HG03025 (cell line): ENCODE results near the gene NHEJ1.
"Not testable (repeated sequence)": the region's sequence is repeated elsewhere in the genome, so short reads cannot be mapped to it uniquely, and the experiment has no call there.

Source experiments
- ATAC-seq: cut with Tn5 transposase; IDR thresholded peaks from one replicate; pipeline ENCODE4 v1.9.1; 2021; ENCODE audit warnings: mild to moderate bottlenecking, moderate library complexity; ENCODE audit not compliant: unreplicated experiment, low FRiP score

NHEJ1 gene, protein sequence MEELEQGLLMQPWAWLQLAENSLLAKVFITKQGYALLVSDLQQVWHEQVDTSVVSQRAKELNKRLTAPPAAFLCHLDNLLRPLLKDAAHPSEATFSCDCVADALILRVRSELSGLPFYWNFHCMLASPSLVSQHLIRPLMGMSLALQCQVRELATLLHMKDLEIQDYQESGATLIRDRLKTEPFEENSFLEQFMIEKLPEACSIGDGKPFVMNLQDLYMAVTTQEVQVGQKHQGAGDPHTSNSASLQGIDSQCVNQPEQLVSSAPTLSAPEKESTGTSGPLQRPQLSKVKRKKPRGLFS

DNA sequence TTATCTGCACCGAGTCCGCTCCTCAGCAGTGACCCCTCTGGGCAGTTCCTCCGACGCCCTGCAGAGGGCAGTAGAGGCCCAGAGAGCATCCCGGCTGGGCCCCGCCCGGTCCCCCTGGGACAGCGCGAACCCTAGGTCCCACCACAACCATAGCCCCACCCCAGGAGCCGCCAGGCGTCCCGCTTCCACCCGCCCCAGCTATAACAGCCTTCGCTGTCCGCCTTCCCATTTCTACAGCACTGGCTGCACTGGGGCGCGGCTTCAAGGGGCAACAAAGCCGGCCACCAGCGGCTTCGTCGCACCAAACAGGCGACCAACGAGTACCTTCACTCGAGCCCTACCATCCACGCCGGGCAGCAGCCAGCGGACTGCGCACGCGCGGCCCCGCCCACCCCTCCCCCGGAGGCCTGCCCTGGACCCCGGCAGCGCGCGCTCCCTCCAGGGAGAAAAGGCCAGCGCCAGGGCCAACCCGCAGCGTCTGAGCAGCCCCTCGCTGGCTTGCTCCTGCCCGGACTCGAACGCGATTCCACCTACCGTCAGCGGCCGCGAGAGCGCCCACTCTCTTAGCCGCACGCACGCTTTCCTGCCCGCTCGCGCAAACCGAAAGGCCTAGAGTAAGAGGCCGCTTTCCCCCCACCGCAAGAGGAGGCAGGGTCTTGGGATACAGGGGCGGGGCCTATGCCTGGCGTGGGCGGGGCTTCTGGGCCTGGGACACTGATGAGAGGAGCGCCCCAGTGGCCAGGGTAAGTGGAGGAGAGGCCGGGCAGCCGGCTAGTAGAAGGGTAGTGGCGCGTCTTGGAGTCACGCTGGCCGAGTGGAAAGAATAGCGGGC is at the start of gene NHEJ1:
Gene NHEJ1, minus strand, starts transcription at position 630 of the 832 bp plus-strand sequence. CDS start 2,453 bp downstream, outside the sequence.
- peak; percentile 85 for ATAC-seq

DNA sequence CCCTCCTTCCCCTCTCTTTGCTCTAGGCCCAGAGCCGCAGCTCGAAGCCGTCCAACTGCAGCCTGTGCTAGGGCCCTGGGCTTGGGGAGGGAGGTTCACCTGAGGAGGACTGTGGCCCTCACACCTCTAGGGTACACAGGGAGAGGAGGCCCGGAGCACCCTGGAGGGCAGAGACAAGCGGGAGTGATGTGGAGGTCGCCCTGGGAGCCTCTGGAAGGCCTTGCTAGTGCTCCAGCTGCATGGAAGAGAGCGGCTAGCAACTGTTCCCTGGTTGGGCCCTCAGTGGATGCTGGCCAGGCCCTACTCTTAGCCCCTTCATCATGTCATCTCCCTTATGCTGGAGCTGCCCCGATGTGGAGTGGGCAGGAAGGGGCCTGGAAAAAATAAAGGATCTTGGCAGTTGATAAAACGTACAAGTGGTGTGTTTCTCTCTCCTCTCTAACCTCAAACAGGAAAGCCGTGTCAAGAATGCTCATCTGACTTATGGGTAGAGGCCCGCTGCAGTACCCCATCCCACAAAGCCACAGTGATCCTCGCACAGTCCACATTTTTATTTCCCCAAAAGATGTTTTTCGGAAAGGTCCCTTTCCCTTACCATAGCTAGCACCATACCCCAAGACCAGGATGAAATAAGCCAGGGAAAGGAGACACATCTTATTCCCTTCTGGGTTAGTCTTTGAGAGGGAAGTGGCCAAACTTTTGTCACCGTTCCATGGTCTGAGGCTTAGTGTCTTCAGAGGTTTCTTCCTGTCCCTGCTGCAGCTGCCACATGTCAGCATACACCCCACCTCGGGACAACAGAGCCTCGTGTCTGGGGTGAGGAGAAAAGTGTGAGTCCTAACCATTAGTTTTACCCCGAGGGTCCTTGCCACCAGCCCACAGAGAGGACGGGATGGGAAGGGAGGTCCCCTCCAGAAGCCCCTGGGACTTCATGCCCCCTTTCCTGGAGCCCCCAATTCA is 48.9 kb upstream of the NHEJ1 start:
- ATAC-seq = no peak

DNA sequence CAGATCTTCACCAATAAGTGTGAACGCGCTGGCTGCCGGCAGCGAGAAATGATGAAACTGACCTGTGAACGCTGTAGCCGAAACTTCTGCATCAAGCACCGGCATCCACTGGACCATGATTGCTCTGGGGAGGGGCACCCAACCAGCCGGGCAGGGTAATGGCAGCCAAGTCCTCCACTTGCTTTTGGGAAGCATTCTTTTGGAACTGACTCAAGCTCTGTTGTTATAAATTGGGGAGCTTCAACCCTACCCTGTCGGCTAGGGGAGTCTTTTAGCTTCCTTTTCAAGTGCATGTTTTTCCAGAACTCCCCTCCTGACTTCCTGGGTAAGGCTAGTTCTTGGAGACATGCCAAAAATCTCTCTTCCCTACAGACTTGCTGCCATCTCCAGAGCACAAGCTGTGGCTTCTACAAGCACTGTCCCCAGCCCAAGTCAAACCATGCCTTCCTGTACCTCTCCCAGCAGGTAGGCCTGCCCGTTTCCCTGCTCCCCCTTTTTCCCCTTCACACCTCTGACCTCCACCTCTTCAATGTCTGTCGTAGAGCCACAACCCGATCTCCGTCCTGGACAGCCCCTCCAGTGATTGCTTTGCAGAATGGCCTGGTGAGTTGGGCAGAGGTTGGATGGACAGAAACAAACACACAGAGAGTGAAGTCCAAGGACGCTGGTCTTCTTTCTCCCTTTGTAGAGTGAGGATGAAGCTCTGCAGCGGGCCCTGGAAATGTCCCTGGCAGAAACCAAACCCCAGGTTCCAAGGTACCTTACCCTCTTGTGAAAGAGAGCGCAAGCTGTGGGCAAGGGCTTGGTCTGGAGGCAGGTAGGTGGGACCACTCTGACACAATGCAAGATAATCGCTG is 47.5 kb upstream of the NHEJ1 start:
- no peak for ATAC-seq

DNA sequence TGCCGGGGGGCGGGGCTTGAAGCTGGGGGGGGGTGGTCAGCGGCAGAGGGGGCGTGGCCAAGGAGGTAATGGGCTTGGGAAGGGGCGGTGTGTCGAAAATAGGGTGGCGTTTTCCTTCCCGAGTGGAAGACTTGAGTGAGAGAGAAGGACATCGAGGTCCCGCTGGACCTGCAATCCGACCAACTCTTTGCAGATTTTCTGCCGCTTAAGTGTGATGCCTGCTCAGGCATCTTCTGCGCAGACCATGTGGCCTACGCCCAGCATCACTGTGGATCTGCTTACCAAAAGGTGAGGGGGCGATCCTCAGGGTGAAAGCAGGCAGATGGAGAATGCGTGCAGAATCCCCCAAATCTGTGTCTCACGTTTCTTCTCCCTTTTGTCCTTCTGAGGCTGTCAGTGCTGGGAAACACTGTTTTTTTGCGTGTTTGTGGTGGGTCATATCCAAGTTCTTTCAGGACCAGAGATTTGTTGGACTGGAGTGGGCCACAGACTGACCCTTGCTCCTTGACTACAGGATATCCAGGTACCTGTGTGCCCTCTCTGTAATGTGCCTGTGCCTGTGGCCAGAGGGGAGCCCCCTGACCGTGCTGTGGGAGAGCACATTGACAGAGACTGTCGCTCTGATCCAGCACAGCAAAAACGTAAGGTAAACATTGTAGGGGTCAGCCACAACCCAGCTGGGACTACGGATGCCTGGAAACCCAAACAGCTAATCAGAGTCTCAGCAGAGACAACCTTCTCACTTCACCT is 46.7 kb upstream of the NHEJ1 start:
- no peak for ATAC-seq

DNA sequence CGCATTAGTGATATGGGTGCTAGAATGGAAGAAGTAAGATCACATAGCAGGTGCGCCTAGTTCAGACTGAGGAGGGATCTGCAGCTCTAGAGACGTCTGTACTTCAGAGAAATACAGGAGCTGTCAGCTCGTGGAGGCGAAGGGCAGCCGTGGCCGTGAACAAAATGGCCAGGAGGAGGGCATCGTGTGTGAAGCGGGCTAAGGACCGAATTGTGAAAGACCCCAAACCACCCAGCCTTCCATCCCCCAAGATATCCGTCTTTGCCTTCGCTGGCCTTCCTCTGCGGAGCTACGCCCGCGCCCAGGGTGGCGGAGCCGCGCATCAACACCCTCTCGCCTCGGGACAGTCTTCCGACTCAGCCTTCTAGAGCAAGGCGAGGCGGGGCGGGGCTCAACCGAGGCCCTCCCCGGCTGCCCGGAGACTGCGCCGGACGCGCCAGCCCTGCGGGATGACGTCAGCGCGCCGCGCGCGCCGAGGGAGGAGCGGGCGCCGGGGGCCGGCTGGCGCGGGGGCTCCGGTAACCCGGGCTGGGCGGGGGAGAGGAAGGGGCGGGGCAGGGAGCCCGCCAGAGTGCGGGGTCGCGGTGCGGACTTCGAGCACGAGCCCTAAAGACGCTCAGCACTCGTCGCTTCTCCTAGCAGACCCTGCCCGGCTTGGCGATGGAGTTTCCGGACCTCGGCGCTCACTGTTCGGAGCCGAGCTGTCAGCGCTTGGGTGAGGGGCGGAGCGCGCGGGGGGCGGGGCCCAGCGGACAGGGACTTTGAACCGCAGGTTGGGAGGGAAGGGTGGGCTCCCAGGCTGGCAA is 45.9 kb upstream of the NHEJ1 start, which contains the start of gene ZFAND2B:
Gene ZFAND2B, plus strand, starts transcription at position 455 of the 806 bp plus-strand sequence. Its CDS starts 206 bp downstream, at position 661.
- ATAC-seq = peak; percentile 94

DNA sequence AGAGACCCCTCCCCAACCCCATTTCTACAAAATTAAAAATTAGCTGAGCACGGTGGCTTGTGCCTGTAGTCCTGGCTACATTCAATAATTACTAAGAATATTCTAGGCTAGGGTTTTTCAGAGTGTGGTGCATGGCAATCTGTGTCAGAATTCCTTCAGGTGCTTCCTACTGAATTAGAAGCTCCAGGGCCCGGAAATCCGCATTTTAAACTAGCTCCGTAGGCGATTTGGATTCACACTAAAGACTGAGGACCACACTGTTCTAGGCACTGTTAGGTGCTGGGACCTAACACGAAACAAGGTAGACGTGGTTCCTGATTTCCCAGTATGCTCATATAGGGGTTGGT is 45.3 kb upstream of the NHEJ1 start:
- ATAC-seq = no peak

DNA sequence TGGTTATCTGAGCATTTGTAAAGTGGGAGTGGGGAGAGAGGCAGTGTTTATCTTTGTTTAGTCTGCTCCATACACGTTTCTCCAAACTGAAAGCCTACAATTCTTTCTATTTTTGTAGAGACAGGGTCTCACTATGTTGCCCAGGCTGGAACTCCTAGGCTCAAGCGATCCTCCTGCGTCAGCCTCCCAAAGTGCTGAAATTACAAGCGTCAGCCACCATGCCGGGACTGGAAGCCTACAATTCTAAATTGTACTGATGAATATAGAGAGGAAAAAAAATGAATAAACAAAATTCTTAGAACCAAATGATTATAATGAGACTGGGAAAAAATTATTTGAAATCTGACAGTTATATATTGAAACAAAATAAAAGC is 44.5 kb upstream of the NHEJ1 start:
- no peak for ATAC-seq

DNA sequence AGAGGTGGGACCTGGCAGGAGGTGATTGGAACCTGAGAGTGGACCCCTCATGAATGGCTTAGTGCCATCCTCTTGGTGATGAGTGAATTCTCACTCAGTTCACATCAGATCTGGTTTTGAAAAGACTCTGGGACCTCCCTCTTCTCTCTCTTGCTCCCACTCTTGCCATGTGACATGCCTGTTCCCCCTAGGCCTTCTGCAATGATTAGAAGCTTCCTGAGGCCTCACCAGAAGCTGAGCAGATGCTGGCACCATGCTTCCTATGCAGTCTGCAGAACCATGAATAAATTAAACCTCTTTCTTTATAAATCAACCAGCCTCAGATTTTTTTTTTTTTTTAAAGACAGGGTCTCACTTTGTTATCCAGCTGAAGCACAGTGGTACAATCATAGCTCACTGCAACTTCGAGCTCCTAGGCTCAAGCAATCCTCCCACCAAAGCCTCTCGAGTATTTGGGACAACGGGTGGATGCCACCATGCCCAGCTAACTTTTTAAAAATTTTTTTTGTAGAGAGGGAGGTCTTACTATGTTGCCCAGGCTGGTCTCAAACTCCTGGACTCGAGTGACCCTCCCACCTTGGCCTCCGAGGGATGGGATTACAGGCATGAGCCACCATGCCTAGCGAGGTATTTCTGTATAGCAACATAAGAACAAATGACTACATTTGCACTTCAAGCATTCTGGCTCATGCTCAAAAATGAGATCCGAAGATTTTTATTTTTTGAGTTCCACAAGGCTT is 44.0 kb upstream of the NHEJ1 start:
- ATAC-seq = no peak

DNA sequence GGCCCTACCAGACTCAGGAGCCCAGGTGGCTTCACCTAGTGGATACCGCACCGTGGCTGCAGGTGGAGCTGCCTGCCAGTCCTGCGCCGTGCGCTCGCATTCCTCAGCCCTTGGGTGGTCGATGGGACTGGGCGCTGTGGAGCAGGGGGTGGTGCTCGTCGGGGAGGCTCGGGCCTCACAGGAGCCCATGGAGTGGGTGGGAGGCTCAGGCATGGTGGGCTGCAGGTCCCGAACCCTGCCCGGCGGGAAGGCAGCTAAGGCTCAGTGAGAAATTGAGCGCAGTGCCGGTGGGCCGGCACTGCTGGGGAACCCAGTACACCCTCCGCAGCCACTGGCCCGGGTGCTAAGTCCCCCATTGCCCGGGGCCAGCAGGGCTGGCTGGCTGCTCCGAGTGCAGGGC is 40.7 kb upstream of the NHEJ1 start:
- ATAC-seq = not testable (repeated sequence)

DNA sequence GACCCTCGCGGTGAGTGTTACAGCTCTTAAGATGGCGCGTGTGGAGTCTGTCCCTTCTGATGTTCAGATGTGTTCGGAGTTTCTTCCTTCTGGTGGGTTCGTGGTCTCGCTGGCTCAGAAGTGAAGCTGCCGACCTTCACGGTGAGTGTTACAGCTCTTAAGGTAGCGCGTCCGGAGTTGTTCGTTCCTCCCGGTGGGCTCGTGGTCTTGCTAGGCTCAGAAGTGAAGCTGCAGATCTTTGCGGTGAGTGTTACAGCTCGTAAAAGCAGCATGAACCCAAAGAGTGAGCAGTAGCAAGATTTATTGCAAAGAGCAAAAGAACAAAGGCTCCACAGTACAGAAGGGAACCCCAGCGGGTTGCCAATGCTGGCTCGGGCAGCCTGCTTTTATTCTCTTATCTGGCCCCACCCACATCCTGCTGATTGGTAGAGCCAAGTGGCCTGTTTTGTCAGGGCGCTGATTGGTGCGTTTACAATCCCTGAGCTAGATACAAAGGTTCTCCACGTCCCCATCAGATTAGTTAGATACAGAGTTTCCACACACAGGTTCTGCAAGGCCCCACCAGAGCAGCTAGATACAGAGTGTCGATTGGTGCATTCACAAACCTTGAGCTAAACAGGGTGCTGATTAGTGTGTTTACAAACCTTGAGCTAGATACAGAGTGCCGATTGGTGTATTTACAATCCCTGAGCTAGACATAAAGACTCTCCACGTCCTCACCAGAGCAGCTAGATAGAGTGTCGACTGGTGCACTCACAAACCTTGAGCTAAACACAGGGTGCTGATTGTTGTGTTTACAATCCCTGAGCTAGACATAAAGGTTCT is 40.1 kb upstream of the NHEJ1 start:
- ATAC-seq = not testable (repeated sequence)

DNA sequence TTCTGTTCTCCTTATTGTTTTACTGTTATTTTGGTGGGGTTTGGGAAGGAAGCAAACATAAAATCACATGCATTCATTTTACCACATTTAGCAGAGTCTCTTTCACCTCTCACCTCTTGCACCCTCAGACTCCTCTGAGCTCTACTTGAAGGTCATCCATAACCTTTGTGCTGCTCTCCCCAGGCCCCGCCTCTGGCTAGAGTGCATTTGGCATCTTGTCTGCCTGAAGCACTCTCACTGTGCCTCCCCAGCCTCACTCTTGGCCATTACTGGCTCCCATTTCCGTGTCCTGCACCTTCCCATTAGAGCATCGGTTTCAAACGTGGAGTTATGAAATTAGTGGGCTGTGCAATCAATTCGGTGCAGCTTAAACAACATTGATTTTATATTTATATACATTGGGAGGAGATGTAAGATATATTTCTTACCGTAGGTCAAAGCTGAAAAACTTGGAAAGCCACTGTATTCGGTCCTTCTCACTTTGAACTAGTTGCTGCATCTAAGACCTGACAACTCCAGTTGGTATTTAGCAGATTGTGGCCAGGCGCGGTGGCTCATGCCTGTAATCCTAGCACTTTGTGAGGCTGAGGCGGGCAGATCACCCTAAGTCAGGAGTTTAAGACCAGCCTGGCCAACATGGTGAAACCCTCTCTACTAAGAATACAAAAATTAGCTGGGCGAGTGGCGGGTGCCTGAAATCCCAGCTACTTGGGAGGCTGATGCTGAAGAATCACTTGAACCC is 39.0 kb upstream of the NHEJ1 start:
- ATAC-seq = no peak

DNA sequence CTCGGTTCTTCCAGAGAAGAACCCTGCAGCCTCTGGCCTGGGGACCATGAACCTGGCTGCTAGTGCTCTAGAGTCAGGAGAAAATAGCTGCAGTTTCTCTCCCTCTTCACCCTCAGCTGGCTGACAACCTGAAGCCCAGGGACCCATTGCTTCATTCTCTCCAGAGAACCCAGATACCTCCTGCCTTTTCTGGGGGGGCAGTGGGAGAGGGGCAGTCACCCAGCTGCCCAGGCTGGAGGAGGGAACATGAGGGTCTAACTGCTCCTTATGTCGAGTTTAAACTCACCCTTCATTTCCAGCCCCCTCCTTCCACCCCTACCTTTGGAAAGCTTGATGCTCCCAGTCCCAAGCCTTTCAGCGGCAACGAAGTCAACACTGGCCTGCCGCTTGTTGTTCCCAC is 38.4 kb upstream of the NHEJ1 start:
- ATAC-seq = no peak

DNA sequence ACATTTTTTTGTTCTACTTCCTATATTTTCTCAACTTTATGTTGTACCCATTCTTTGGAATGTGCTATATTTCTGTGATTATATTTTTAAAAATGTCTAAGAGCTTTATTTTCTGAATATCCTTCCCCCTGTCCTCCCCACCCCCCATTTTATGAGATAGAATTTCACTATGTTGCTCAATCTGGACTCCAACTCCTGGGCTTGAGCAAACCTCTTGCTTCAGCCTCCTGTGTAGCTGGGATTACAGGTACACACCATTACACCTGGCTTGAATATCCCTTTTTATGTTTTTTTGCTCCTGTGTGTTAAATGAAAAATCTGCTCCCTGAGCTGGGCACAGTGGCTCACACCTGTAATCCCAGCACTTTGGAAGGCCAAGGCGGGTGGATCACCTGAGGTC is 36.8 kb upstream of the NHEJ1 start:
- ATAC-seq = no peak

DNA sequence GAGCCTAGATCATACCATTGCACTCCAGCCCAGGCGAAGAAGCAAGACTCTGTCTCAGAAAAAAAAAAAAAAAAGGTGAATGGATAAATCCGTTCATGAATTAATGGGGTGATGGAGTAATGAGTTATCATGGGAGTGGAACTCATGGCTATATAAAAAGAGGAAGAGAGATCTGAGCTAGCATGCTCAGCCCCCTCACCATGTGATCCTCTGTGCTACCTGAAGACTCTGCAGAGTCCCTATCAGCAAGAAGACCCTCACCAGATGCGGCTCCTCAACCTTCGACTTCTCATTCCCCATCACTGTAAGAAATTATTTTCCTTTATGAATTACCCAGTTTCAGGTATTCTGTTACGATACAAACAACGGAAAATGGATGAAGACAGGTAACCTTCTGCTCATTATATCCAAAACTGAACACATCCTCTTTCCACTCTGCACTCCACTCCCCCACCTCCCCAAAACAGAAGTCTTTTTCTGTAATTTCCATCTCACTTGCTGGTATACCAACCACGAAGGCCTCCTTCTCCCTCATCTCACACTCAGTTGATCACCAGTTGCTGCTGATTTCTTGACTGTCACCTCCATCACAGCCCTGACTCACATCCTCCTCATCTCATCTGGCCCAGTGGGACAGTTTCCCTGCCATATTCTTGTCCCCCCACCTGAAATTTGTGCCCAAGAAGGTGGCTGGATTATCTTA is 26.3 kb upstream of the NHEJ1 start:
- ATAC-seq = no peak

DNA sequence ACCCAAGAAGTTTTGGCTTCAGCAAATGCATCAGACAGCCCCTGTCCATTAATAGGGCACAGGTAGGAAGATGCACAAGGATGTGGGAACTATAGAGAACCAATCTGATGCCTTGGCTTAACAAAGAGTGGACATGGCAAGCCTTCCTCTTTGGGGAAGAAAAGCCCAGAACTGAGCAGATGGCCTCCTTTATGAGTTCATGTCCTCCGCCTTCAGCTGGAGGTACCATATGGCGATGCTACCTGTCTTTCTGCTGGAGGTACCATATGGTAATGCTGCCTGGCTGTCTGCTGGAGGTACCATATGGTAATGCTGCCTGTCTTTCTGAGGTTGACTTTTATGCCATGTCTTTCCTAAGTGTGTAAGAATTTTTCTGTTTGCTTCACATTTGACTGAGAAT is 23.5 kb upstream of the NHEJ1 start:
- ATAC-seq = no peak
